ENCODE measurements around the gene TNN.

GRCh38 chr1:175054736-175055135 is 12.9 kb upstream of the TNN start:
- TF ChIP-seq EZH2 (IDR thresholded peaks at IDR 0.05; ENCODE audit: borderline replicate concordance, insufficient read depth, low read length, poor library complexity, severe bottlenecking) = no peak
- TF ChIP-seq REST (IDR thresholded peaks at IDR 0.05; ENCODE audit: borderline replicate concordance) = no peak
- no peak for TF ChIP-seq POLR2AphosphoS5 (IDR thresholded peaks at IDR 0.05)
- TF ChIP-seq CTCF (IDR thresholded peaks at IDR 0.05; ENCODE audit: poor library complexity, severe bottlenecking) = no peak
